Upper lobe of left lung (tissue), 6 donors: ENCODE data around the gene TCF7L1. TPM values are rescaled to one million over a fixed set of nuclear protein-coding genes. Genes with fewer than 3 reads are reported as not detected.
A peak's percentile ranks its signal among the peaks of the same experiment; 100 is the strongest.

ENCODE experiments used
- ATAC-seq, 2 donors: fragments of 200-7000 bp; cut with Tn5 transposase; one replicate each; pipeline ENCODE4 v1.9.1; 2022; ENCODE audit warnings: mild to moderate bottlenecking in 2 of 2, moderate library complexity in 2 of 2; ENCODE audit not compliant: low FRiP score in 2 of 2
- DNase-seq, 2 donors: peaks; one replicate each; pipeline ENCODE4 v3.0.0-alpha.2; 2019 to 2020
- H3K27ac ChIP-seq, 4 donors: fragments of 200-600 bp; sonication (generic); one replicate each; pipeline ENCODE4 v1.5.1; 2016 to 2019
- H3K27me3 ChIP-seq, 4 donors: fragments of 200-600 bp; sonication (generic); one replicate each; pipeline ENCODE4 v1.5.1; 2017 to 2019
- H3K36me3 ChIP-seq, 4 donors: fragments of 200-600 bp; sonication (generic); one replicate each; pipeline ENCODE4 v1.5.1; 2016 to 2019
- H3K4me1 ChIP-seq, 4 donors: fragments of 200-600 bp; sonication (generic); one replicate each; pipeline ENCODE4 v1.5.1; 2018 to 2019
- H3K4me3 ChIP-seq, 4 donors: fragments of 200-600 bp; sonication (generic); one replicate each; pipeline ENCODE4 v1.5.1; 2017 to 2019; ENCODE audit warnings: mild to moderate bottlenecking in 2 of 4, moderate library complexity in 1 of 4
- H3K9me3 ChIP-seq, 4 donors: fragments of 200-600 bp; sonication (generic); one replicate each; pipeline ENCODE4 v1.5.1; 2018 to 2019
- EP300 ChIP-seq, 4 donors: sonication (generic); formaldehyde crosslinking; IDR thresholded peaks; one replicate each; pipeline ENCODE4 v1.5.1; 2017; ENCODE audit warnings: antibody characterized with exemption in 4 of 4, control low read depth in 2 of 4
- POLR2A ChIP-seq, 4 donors: fragments of 450-650 bp; IDR thresholded peaks; one replicate each; pipeline ENCODE4 v1.5.1; 2016 to 2017; ENCODE audit warnings: antibody characterized with exemption in 4 of 4, mild to moderate bottlenecking in 2 of 4
- POLR2AphosphoS5 ChIP-seq, 2 donors: sonication (generic); formaldehyde crosslinking; IDR thresholded peaks; one replicate each; pipeline ENCODE4 v1.5.1; 2017; ENCODE audit warnings: antibody characterized with exemption in 2 of 2
- WGBS, 2 donors: methylation state at CpG; one replicate each; pipeline ENCODE4 v1.1.5; 2017 to 2018; 5-methylcytosine and 5-hydroxymethylcytosine counted together
- total RNA-seq, 6 donors: library from RNA; depleted of rRNA in 4 of 6; stranded (reverse); fragments of >200 nt in 4 of 6; gene quantifications; one replicate each; pipeline versions ENCODE4 v1.1.0 to v1.2.1, GENCODE V29; 2016 to 2021
- TF ChIP-seq, protein P1 (sequence below), 6 experiments: fragments of 450-650 bp in 4 of 6; fragments of 200-600 bp in 2 of 6; sonication (generic) in 2 of 6; IDR thresholded peaks; one replicate each; pipeline ENCODE4 v1.5.1; 2016 to 2019; ENCODE audit warnings: antibody characterized with exemption in 6 of 6
- donor health status: DM: no; HTN: no; CAD: no; lungs with moderate emphysema.
- donor health status: DM: no; HTN: yes; CAD: no; lungs with severe emphysema.

Gene TCF7L1
- total RNA-seq, 6 donors from 2014 or later: 7.3 to 18.4 (median 11.2) TPM

DNA sequence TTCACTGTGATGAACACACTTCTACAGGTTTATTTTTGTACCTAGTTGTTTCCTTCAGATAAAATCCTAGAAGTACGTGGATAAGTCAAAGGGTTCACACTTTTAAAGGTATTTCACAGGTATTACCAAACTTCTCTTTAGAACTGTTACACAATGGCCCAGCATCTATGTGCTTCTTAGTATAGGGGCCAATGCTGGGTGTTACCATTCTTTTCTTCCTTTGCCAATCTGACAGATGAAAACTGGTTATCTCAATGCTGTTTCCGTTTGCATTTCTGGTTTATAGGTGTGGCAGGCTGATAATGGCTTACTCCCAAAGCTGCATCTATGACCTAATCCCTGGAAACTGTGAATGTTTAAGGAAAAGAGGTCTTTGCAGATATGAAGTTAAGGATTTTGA is 2.8 kb upstream of the TCF7L1 start:
- peaks cover 0 to 6% (median 0%) of the 10 kb centered on the region in 4 donors for H3K27me3 ChIP-seq
- 40 to 46% methylated on average over 2 of the region's 2 CpGs for WGBS, 2 donors
- no peaks in the 10 kb centered on the region for H3K36me3 ChIP-seq
- no peak overlapping the region for H3K27ac ChIP-seq
- ATAC-seq (no peak), DNase-seq (no peak)
- peaks cover 8 to 31% (median 17%) of the 10 kb centered on the region in 4 donors for H3K4me1 ChIP-seq
- H3K9me3 ChIP-seq: no peaks in the 10 kb centered on the region
- no peak overlapping the region for H3K4me3 ChIP-seq
- TF ChIP-seq EP300 (IDR thresholded peaks at IDR 0.05) (no peak), POLR2A (IDR thresholded peaks at IDR 0.05) (no peak), POLR2AphosphoS5 (IDR thresholded peaks at IDR 0.05) (no peak)
- TF ChIP-seq, protein P1, sequence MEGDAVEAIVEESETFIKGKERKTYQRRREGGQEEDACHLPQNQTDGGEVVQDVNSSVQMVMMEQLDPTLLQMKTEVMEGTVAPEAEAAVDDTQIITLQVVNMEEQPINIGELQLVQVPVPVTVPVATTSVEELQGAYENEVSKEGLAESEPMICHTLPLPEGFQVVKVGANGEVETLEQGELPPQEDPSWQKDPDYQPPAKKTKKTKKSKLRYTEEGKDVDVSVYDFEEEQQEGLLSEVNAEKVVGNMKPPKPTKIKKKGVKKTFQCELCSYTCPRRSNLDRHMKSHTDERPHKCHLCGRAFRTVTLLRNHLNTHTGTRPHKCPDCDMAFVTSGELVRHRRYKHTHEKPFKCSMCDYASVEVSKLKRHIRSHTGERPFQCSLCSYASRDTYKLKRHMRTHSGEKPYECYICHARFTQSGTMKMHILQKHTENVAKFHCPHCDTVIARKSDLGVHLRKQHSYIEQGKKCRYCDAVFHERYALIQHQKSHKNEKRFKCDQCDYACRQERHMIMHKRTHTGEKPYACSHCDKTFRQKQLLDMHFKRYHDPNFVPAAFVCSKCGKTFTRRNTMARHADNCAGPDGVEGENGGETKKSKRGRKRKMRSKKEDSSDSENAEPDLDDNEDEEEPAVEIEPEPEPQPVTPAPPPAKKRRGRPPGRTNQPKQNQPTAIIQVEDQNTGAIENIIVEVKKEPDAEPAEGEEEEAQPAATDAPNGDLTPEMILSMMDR (IDR thresholded peaks at IDR 0.05): no peak

DNA sequence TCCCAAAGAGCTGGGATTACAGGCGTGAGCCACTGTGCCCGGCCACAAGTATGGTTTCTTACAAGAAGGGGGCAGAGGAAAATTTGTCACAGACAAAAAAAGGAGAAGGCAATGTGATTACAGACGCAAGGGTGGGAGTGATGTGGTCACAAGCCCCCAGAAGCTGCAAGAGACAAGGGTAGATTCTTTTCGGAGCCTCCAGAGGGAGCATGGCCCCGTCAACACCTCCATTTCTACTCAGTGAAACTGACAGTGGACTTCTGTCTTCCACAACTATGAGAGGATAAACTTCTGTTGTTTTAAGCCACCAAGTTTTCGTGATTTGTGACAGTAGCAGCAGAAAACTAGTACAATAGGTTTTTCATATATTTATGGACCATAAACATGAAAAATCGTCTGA is 2.1 kb upstream of the TCF7L1 start:
- TF ChIP-seq EP300 (IDR thresholded peaks at IDR 0.05): no peak
- no peak for TF ChIP-seq POLR2AphosphoS5 (IDR thresholded peaks at IDR 0.05)
- TF ChIP-seq, protein P1 (IDR thresholded peaks at IDR 0.05): peak in 3 of 6 experiments; percentile 18 to 30 (median 19)
- TF ChIP-seq POLR2A (IDR thresholded peaks at IDR 0.05): no peak
- DNase-seq: no peak

DNA sequence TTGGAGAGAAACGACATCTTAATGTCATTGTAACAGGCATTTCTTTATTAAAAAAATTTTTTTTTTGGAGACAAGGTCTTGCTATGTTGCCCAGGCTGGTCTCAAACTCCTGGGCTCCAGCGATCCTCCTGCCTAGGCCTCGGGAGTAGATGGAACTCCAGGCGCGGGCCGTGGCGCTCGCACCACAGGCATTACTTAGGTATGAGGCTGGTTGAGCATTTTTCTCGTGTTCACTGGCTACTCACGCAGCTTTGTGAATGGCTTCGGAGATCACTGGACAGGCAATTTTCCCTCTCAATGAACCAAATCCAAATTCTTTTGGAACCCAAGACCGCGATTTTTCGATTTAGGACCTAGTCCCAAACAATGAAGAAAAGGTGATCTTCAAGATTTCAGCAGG is 795 bp upstream of the TCF7L1 start:
- Histone ChIP-seq H3K9me3 (no peaks in the 10 kb centered on the region), H3K27ac (peak overlapping the region in 2 of 4 donors; percentile 12 to 89), H3K36me3 (no peaks in the 10 kb centered on the region), H3K4me1 (peaks cover 18 to 44% (median 25%) of the 10 kb centered on the region in 4 donors), H3K4me3 (peak overlapping the region in 3 of 4 donors; percentile 61 to 86 (median 70)), H3K27me3 (peaks cover 0 to 6% (median 0%) of the 10 kb centered on the region in 4 donors)
- TF ChIP-seq, protein P1 (IDR thresholded peaks at IDR 0.05): no peak
- no peak for TF ChIP-seq POLR2A (IDR thresholded peaks at IDR 0.05)
- TF ChIP-seq POLR2AphosphoS5 (IDR thresholded peaks at IDR 0.05): no peak
- TF ChIP-seq EP300 (IDR thresholded peaks at IDR 0.05): no peak
- DNase-seq (peak in 1 of 2 donors; percentile 71), ATAC-seq (no peak)
- WGBS, 2 donors: 30 to 42% methylated on average over 14 of the region's 14 CpGs

More for the DNA sequence above, 2.1 kb upstream of the TCF7L1 start:
- 47 to 59% methylated on average over 7 of the region's 7 CpGs for WGBS, 2 donors
- ATAC-seq: no peak
- Histone ChIP-seq H3K4me1 (peaks cover 13 to 38% (median 20%) of the 10 kb centered on the region in 4 donors), H3K27ac (no peak overlapping the region), H3K9me3 (no peaks in the 10 kb centered on the region), H3K4me3 (no peak overlapping the region), H3K27me3 (peaks cover 0 to 6% (median 0%) of the 10 kb centered on the region in 4 donors), H3K36me3 (no peaks in the 10 kb centered on the region)

DNA sequence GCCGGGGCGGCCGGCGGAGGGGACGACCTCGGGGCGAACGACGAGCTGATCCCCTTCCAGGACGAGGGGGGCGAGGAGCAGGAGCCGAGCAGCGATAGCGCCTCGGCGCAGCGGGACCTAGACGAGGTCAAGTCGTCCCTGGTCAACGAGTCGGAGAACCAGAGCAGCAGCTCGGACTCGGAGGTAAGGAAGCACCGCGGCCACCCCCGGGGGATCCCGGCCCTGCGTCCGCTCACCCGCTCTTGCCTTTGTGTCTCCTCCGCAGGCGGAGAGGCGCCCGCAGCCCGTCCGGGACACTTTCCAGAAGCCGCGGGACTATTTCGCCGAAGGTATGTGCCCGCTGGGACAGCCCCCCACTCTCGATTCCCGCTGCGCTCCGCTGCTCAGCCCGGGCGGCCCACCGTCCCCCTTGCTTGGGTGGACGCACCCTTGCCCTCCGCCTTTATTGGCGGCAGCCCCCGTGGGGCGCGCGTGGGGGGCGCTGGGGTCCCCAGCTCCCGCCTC is 611 bp downstream of the TCF7L1 start:
- TF ChIP-seq POLR2A (IDR thresholded peaks at IDR 0.05) (no peak), EP300 (IDR thresholded peaks at IDR 0.05) (no peak), POLR2AphosphoS5 (IDR thresholded peaks at IDR 0.05) (no peak)
- TF ChIP-seq, protein P1 (IDR thresholded peaks at IDR 0.05): no peak
- H3K27ac ChIP-seq: peak overlapping the region; percentile 52 to 89 (median 79)
- peaks cover 0 to 6% (median 0%) of the 10 kb centered on the region in 4 donors for H3K27me3 ChIP-seq
- H3K9me3 ChIP-seq: no peaks in the 10 kb centered on the region
- no peaks in the 10 kb centered on the region for H3K36me3 ChIP-seq
- H3K4me3 ChIP-seq: peak overlapping the region; percentile 26 to 86 (median 66)
- WGBS, 2 donors: 0% methylated on average over 46 of the region's 57 CpGs; no CpG with 5 or more reads in 1 of the 2 donors
- ATAC-seq: peak in 1 of 2 donors; percentile 10
- peak; percentile 32 to 90 for DNase-seq
- H3K4me1 ChIP-seq: peaks cover 18 to 44% (median 26%) of the 10 kb centered on the region in 4 donors
